Kidney (tissue), 14 donors: Measurements from ENCODE around the gene FGF6. TPM values are rescaled to one million over a fixed set of nuclear protein-coding genes. Genes with fewer than 3 reads are reported as not detected.
A peak's percentile ranks its signal among the peaks of the same experiment; 100 is the strongest.

Experiments used
- DNase-seq, 5 donors: peaks; one replicate each; pipeline ENCODE4 v3.0.0-alpha.2; 2013 to 2020
- FAIRE-seq: peaks from 2 replicates; lab custom pipeline; 2012; peaks lifted over from hg19 to GRCh38; lab: Jason Lieb, UNC
- H3K27ac ChIP-seq, 2 donors: one replicate each; pipeline ENCODE4 v1.7.0; 2013; ENCODE audit warnings: low read depth in 2 of 2, low read length in 2 of 2, inconsistent platforms in 1 of 2
- H3K27me3 ChIP-seq: one replicate; pipeline ENCODE4 v1.7.1; 2013; ENCODE audit warnings: low read length, inconsistent platforms; ENCODE audit not compliant: control insufficient read depth, insufficient read depth
- H3K36me3 ChIP-seq, 3 donors: one replicate each; pipeline versions ENCODE4 v1.7.0 to v1.7.1; 2013; ENCODE audit warnings: low read length in 3 of 3, control low read depth in 1 of 3, inconsistent platforms in 1 of 3; ENCODE audit not compliant: insufficient read depth in 3 of 3, control insufficient read depth in 2 of 3
- H3K4me1 ChIP-seq, 3 donors: one replicate each; pipeline versions ENCODE4 v1.7.0 to v1.7.1; 2013; ENCODE audit warnings: low read length in 3 of 3, inconsistent platforms in 1 of 3, low read depth in 1 of 3; ENCODE audit not compliant: control insufficient read depth in 2 of 3, insufficient read depth in 2 of 3
- H3K4me3 ChIP-seq, 3 donors: one replicate each; pipeline versions ENCODE4 v1.7.0 to v1.8.1; 2013; ENCODE audit warnings: low read length in 3 of 3, control low read depth in 1 of 3, inconsistent platforms in 1 of 3
- H3K9ac ChIP-seq, 3 donors: one replicate each; pipeline versions ENCODE4 v1.7.0 to v1.7.1; 2013; ENCODE audit warnings: low read length in 3 of 3, control low read depth in 1 of 3, inconsistent platforms in 1 of 3
- H3K9me3 ChIP-seq, 3 donors: one replicate each; pipeline versions ENCODE4 v1.7.0 to v1.7.1; 2013; ENCODE audit warnings: low read length in 3 of 3, control low read depth in 1 of 3, inconsistent platforms in 1 of 3; ENCODE audit not compliant: control insufficient read depth in 2 of 3, insufficient read depth in 1 of 3
- intact Hi-C: fragments of 100-400 bp; cut with DNase I; formaldehyde crosslinking; loops from one replicate; pipeline ENCODE4 v1.11.1; 2022
- polyA plus RNA-seq: library from polyadenylated mRNA; stranded (reverse); fragments of 350-450 nt; fragmentation: Illumina TruSeq; extraction: RNeasy Lipid Tissue Mini Kit (QIAGEN cat#74804); gene quantifications from one replicate; pipeline ENCODE4 v1.2.3, GENCODE V29; 2014; ENCODE audit warnings: low read depth, low replicate concordance; ENCODE audit not compliant: insufficient read depth
- total RNA-seq: library from RNA; stranded (reverse); fragmentation: NEBNext Ultra II Directional; extraction: Animal tissue kit (Norgen Biotek cat#: 25700); gene quantifications from one replicate; pipeline ENCODE4 v1.2.1, GENCODE V29; 2021
- TF ChIP-seq, protein P1 (sequence below): IDR thresholded peaks from 3 replicates; pipeline ENCODE4 v1.5.1; 2012; ENCODE audit warnings: mild to moderate bottlenecking, moderate library complexity, borderline replicate concordance; ENCODE audit not compliant: insufficient read depth; ENCODE audit errors: extremely low read depth
- donor health status: control.
- donor health status: control.
- donor health status: control.
- donor health status: control.
- donor health status: control.
- donor health status: DM: yes; HTN: yes; CAD: no.
- donor health status: Normal renal cell carcinoma (clear cell type).

Gene FGF6
- total and polyA plus RNA-seq, 2 donors from 2014 or later = not detected

DNA sequence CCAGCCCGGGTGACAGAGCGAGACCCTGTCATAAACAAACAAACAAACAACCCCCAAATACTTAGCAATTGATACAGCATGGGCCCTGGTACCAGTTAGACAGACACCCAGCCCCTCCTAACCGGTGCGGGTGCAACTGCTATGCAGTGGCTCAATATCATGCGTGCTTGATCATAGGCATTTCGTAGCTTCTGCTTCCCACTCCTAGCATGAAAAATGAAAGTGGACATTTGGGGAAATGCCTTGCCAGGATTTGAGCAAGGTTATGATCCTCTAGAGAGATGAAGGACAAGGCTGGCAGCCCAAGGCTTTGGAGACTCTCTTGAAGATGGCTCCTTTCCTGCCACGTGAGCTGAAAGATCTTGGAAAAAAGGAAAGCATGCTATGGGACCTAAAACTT is 13.7 kb downstream of the FGF6 start:
- Histone ChIP-seq H3K9ac (no peak overlapping the region), H3K4me3 (no peak overlapping the region), H3K36me3 (no peaks in the 10 kb centered on the region), H3K9me3 (no peaks in the 10 kb centered on the region), H3K4me1 (no peaks in the 10 kb centered on the region), H3K27me3 (no peaks in the 10 kb centered on the region), H3K27ac (no peak overlapping the region)
- TF ChIP-seq, protein P1, sequence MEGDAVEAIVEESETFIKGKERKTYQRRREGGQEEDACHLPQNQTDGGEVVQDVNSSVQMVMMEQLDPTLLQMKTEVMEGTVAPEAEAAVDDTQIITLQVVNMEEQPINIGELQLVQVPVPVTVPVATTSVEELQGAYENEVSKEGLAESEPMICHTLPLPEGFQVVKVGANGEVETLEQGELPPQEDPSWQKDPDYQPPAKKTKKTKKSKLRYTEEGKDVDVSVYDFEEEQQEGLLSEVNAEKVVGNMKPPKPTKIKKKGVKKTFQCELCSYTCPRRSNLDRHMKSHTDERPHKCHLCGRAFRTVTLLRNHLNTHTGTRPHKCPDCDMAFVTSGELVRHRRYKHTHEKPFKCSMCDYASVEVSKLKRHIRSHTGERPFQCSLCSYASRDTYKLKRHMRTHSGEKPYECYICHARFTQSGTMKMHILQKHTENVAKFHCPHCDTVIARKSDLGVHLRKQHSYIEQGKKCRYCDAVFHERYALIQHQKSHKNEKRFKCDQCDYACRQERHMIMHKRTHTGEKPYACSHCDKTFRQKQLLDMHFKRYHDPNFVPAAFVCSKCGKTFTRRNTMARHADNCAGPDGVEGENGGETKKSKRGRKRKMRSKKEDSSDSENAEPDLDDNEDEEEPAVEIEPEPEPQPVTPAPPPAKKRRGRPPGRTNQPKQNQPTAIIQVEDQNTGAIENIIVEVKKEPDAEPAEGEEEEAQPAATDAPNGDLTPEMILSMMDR = no peak
- intact Hi-C loops = no loop called here
- no peak for DNase-seq
- no peak for FAIRE-seq

GRCh38 chr12:4431436-4431835 is 14.2 kb downstream of the FGF6 start:
- Histone ChIP-seq H3K36me3 (no peaks in the 10 kb centered on the region), H3K4me1 (no peaks in the 10 kb centered on the region), H3K4me3 (no peak overlapping the region), H3K27ac (no peak overlapping the region), H3K9ac (no peak overlapping the region), H3K9me3 (no peaks in the 10 kb centered on the region), H3K27me3 (no peaks in the 10 kb centered on the region)
- no peak for DNase-seq
- intact Hi-C loops = no loop called here
- TF ChIP-seq, protein P1 = no peak
- FAIRE-seq = no peak

GRCh38 chr12:4424422-4424821 is 21.2 kb downstream of the FGF6 start:
- Histone ChIP-seq H3K27me3 (no peaks in the 10 kb centered on the region), H3K4me3 (no peak overlapping the region), H3K27ac (no peak overlapping the region), H3K9ac (no peak overlapping the region), H3K9me3 (no peaks in the 10 kb centered on the region), H3K4me1 (no peaks in the 10 kb centered on the region), H3K36me3 (no peaks in the 10 kb centered on the region)
- TF ChIP-seq, protein P1 = no peak
- FAIRE-seq (no peak), DNase-seq (peak in 1 of 5 donors; percentile 26)
- intact Hi-C loops = no loop called here
